ENCODE data around the gene SH3RF3. TPM values are rescaled to one million over a fixed set of nuclear protein-coding genes. Genes with fewer than 3 reads are reported as not detected.

The SH3RF3 gene
- total and polyA plus RNA-seq, 10 of the 15 experiments (the other 5 are each of a cell fraction or from before 2014, with no cell fraction given), result 0.08 to 8.8 (median 2.3) TPM

DNA sequence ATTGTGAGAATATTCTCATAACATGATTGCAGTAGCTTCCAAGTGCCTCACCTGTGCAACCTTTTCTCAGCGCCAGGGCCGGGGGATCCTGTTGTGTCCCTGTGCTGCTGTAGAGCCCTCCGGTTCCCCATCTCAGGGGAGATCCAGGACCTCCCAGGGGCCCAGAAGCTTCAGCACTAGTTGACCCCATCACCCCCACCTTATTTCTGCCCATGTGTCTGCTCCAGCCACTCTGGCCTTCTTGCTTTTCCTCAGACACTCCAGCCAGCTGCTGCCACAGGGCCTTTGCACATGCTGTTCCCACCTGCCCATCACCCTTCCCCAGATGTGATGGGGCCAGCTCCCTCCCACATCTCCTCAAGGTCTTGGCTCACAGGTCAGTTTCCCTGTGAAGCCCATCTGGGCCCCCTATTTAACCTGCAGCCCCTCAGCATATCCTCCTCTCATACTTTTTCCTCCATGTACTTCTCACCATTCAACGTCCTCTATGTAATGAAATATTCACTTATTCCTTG is 258.3 kb downstream of the SH3RF3 start:
- no peaks in the 10 kb centered on the region for H3K36me3 ChIP-seq (ENCODE audit: control insufficient read depth in 2 of 2, insufficient read depth in 2 of 2, low read length in 1 of 2)
- no peaks in the 10 kb centered on the region for H3K4me1 ChIP-seq (ENCODE audit: control insufficient read depth, insufficient read depth, low read length)
- RAD21 ChIA-PET (ENCODE audit: unreplicated experiment), result no interaction called here
- H3K79me2 ChIP-seq (ENCODE audit: control insufficient read depth, insufficient read depth, low read length), result no peaks in the 10 kb centered on the region
- 81% methylated on average over 4 of the region's 4 CpGs for WGBS (ENCODE audit: insufficient coverage, insufficient replicate concordance, low lambda C conversion rate, missing lambda C conversion rate)
- intact Hi-C loops (cut with micrococcal nuclease; ENCODE audit: unreplicated experiment) (no loop called here), in situ Hi-C loops (cut with MboI) (no loop called here)
- BruUV-seq (replicated peaks), result no TSS peak
- TF ChIP-seq, protein P1, sequence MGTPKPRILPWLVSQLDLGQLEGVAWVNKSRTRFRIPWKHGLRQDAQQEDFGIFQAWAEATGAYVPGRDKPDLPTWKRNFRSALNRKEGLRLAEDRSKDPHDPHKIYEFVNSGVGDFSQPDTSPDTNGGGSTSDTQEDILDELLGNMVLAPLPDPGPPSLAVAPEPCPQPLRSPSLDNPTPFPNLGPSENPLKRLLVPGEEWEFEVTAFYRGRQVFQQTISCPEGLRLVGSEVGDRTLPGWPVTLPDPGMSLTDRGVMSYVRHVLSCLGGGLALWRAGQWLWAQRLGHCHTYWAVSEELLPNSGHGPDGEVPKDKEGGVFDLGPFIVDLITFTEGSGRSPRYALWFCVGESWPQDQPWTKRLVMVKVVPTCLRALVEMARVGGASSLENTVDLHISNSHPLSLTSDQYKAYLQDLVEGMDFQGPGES (IDR thresholded peaks at IDR 0.05), result no peak
- TF ChIP-seq, protein P2, sequence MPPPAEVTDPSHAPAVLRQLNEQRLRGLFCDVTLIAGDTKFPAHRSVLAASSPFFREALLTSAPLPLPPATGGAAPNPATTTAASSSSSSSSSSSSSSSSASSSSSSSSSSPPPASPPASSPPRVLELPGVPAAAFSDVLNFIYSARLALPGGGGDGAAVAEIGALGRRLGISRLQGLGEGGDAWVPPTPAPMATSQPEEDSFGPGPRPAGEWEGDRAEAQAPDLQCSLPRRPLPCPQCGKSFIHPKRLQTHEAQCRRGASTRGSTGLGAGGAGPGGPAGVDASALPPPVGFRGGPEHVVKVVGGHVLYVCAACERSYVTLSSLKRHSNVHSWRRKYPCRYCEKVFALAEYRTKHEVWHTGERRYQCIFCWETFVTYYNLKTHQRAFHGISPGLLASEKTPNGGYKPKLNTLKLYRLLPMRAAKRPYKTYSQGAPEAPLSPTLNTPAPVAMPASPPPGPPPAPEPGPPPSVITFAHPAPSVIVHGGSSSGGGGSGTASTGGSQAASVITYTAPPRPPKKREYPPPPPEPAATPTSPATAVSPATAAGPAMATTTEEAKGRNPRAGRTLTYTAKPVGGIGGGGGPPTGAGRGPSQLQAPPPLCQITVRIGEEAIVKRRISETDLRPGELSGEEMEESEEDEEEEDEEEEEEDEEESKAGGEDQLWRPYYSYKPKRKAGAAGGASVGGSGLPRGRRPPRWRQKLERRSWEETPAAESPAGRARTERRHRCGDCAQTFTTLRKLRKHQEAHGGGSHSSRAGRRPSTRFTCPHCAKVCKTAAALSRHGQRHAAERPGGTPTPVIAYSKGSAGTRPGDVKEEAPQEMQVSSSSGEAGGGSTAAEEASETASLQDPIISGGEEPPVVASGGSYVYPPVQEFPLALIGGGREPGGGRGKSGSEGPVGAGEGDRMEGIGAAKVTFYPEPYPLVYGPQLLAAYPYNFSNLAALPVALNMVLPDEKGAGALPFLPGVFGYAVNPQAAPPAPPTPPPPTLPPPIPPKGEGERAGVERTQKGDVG (CRISPR knock-in tag; IDR thresholded peaks at IDR 0.05), result no peak
- TF ChIP-seq EGR1 (IDR thresholded peaks at IDR 0.05; ENCODE audit: borderline replicate concordance in 1 of 2, low read depth in 2 of 2, low read length in 2 of 2) (no peak), SIX5 (IDR thresholded peaks at IDR 0.05; ENCODE audit: low read depth, low read length, severe bottlenecking) (no peak), ZNF24 (IDR thresholded peaks at IDR 0.05) (no peak), ZNF622 (IDR thresholded peaks at IDR 0.05) (no peak)
- TF ChIP-seq, protein P3, sequence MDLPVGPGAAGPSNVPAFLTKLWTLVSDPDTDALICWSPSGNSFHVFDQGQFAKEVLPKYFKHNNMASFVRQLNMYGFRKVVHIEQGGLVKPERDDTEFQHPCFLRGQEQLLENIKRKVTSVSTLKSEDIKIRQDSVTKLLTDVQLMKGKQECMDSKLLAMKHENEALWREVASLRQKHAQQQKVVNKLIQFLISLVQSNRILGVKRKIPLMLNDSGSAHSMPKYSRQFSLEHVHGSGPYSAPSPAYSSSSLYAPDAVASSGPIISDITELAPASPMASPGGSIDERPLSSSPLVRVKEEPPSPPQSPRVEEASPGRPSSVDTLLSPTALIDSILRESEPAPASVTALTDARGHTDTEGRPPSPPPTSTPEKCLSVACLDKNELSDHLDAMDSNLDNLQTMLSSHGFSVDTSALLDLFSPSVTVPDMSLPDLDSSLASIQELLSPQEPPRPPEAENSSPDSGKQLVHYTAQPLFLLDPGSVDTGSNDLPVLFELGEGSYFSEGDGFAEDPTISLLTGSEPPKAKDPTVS (IDR thresholded peaks at IDR 0.05; ENCODE audit: low read depth, low read length), result no peak
- no peak overlapping the region for H3K9ac ChIP-seq (ENCODE audit: control insufficient read depth, insufficient read depth, low read length)
- CTCF ChIA-PET, result interaction anchor here (1.6 kb wide), 1 partner anchor 22 kb away, joined by 3 read pairs; no protein-coding TSS in a partner anchor
- no peak overlapping the region for H3K4me2 ChIP-seq (ENCODE audit: control insufficient read depth, insufficient read depth)
- no peak for FAIRE-seq
- SMC1A ChIA-PET (ENCODE audit: uncharacterized antibody, unreplicated experiment), result no interaction called here
- H3K4me3 ChIP-seq, result no peak overlapping the region
- no peaks in the 10 kb centered on the region for H3K9me3 ChIP-seq (replicated peaks; ENCODE audit: control insufficient read depth, insufficient read depth, low read length)
- no peaks in the 10 kb centered on the region for H4K20me1 ChIP-seq (ENCODE audit: control insufficient read depth, insufficient read depth)
- H3K27me3 ChIP-seq (replicated peaks in 1 of 2; ENCODE audit: control insufficient read depth in 2 of 2, insufficient read depth in 2 of 2, low read length in 1 of 2), result no peaks in the 10 kb centered on the region
- DNase-seq (ENCODE audit: low read depth, low spot score), result no peak
- H3K27ac ChIP-seq (ENCODE audit: control insufficient read depth, insufficient read depth), result no peak overlapping the region
- POLR2A ChIA-PET, result no interaction called here
- no peak for ATAC-seq
- H2AFZ ChIP-seq (ENCODE audit: control insufficient read depth, low read depth, low read length), result no peak overlapping the region

Measured in GM12878 (cell line).